Stimulated activated CD4-positive, alpha-beta T cell treated with anti-CD3 and anti-CD28 coated beads, TNF-alpha, amount 100 ng/mL, for 24 hours (primary cell): ENCODE results near the gene CTH.
"Not testable (repeated sequence)": the region's sequence is repeated elsewhere in the genome, so short reads cannot be mapped to it uniquely, and the experiment has no call there.

Source experiments
- DNase-seq, 3 experiments: peaks; one replicate each; pipeline ENCODE4 v3.0.0-alpha.2; 2020; ENCODE audit warnings: low read depth in 3 of 3

CTH gene

GRCh38 chr1:70409136-70409535, 1.9 kb upstream of the CTH start:
- DNase-seq, result no peak

- no peak for DNase-seq
These were observed 334 bp downstream of the CTH start for GRCh38 chr1:70411360-70411844.

GRCh38 chr1:70415882-70416281, 4.8 kb downstream of the CTH start:
- DNase-seq, result no peak

- not testable (repeated sequence) for DNase-seq
These were observed 8.1 kb downstream of the CTH start for GRCh38 chr1:70418973-70419734.

- no peak for DNase-seq
These were observed 9.3 kb downstream of the CTH start for GRCh38 chr1:70420320-70420719.

GRCh38 chr1:70426154-70427131, 15.4 kb downstream of the CTH start:
- DNase-seq, result no peak

GRCh38 chr1:70427976-70428375, 16.9 kb downstream of the CTH start:
- DNase-seq, result no peak

GRCh38 chr1:70429219-70429618, 18.2 kb downstream of the CTH start:
- no peak for DNase-seq

GRCh38 chr1:70429757-70430156, 18.7 kb downstream of the CTH start:
- DNase-seq, result no peak

GRCh38 chr1:70431317-70431716, 20.2 kb downstream of the CTH start:
- DNase-seq, result no peak

GRCh38 chr1:70431874-70432273, 20.8 kb downstream of the CTH start:
- DNase-seq, result no peak

GRCh38 chr1:70434253-70434859, 23.3 kb downstream of the CTH start:
- DNase-seq, result no peak

GRCh38 chr1:70436622-70437251, 25.7 kb downstream of the CTH start:
- no peak for DNase-seq

- DNase-seq, result no peak
These were observed 27.5 kb downstream of the CTH start for GRCh38 chr1:70438529-70438928.

GRCh38 chr1:70440642-70441391, 29.7 kb downstream of the CTH start:
- no peak for DNase-seq

GRCh38 chr1:70441392-70442035, 30.4 kb downstream of the CTH start:
- DNase-seq, result no peak

- DNase-seq, result no peak
These were observed 31.4 kb downstream of the CTH start for GRCh38 chr1:70442490-70442889.

GRCh38 chr1:70443739-70444138, 32.7 kb downstream of the CTH start:
- no peak for DNase-seq

GRCh38 chr1:70449049-70449448, 38.0 kb downstream of the CTH start:
- DNase-seq, result no peak

GRCh38 chr1:70452164-70452939, 41.3 kb downstream of the CTH start:
- peak in 1 of 3 experiments; percentile 14 for DNase-seq
